ENCODE measurements around the gene PIP5K1A. TPM values are rescaled to one million over a fixed set of nuclear protein-coding genes. Genes with fewer than 3 reads are reported as not detected.
"Not testable (repeated sequence)": the region's sequence is repeated elsewhere in the genome, so short reads cannot be mapped to it uniquely, and the experiment has no call there.

Gene PIP5K1A
- total RNA-seq, 1 donor from 2014 or later: 79.4 TPM

GRCh38 chr1:151196292-151196800 is 2.0 kb upstream of the PIP5K1A start:
- peaks cover 10% of the 10 kb centered on the region for H3K4me1 Mint-ChIP-seq (ENCODE audit: low read depth, unreplicated experiment)
- no peak overlapping the region for H3K27ac Mint-ChIP-seq (ENCODE audit: unreplicated experiment)
- peaks cover 10% of the 10 kb centered on the region for H3K27me3 Mint-ChIP-seq (ENCODE audit: unreplicated experiment)
- TF ChIP-seq CTCF (IDR thresholded peaks at IDR 0.05; ENCODE audit: partially characterized antibody, unreplicated experiment): peak; percentile 14
- H3K36me3 Mint-ChIP-seq (ENCODE audit: unreplicated experiment): no peaks in the 10 kb centered on the region
- no peak overlapping the region for H3K4me3 Mint-ChIP-seq (ENCODE audit: unreplicated experiment)
- peaks cover 3% of the 10 kb centered on the region for H3K9me3 Mint-ChIP-seq (ENCODE audit: unreplicated experiment)
- no peak for DNase-seq

GRCh38 chr1:151197863-151198253 is 494 bp upstream of the PIP5K1A start:
- peak overlapping the region; percentile 96 for H3K27ac Mint-ChIP-seq (ENCODE audit: unreplicated experiment)
- H3K9me3 Mint-ChIP-seq (ENCODE audit: unreplicated experiment): peaks cover 3% of the 10 kb centered on the region
- peaks cover 11% of the 10 kb centered on the region for H3K27me3 Mint-ChIP-seq (ENCODE audit: unreplicated experiment)
- H3K4me1 Mint-ChIP-seq (ENCODE audit: low read depth, unreplicated experiment): peaks cover 10% of the 10 kb centered on the region
- DNase-seq: no peak
- H3K36me3 Mint-ChIP-seq (ENCODE audit: unreplicated experiment): no peaks in the 10 kb centered on the region
- peak overlapping the region; percentile 98 for H3K4me3 Mint-ChIP-seq (ENCODE audit: unreplicated experiment)
- TF ChIP-seq CTCF (IDR thresholded peaks at IDR 0.05; ENCODE audit: partially characterized antibody, unreplicated experiment): no peak

- H3K4me3 Mint-ChIP-seq (ENCODE audit: unreplicated experiment): peak overlapping the region; percentile 98
- H3K27me3 Mint-ChIP-seq (ENCODE audit: unreplicated experiment): peaks cover 11% of the 10 kb centered on the region
- H3K36me3 Mint-ChIP-seq (ENCODE audit: unreplicated experiment): no peaks in the 10 kb centered on the region
- no peak for DNase-seq
- H3K27ac Mint-ChIP-seq (ENCODE audit: unreplicated experiment): peak overlapping the region; percentile 96
- peaks cover 10% of the 10 kb centered on the region for H3K4me1 Mint-ChIP-seq (ENCODE audit: low read depth, unreplicated experiment)
- no peak for TF ChIP-seq CTCF (IDR thresholded peaks at IDR 0.05; ENCODE audit: partially characterized antibody, unreplicated experiment)
- H3K9me3 Mint-ChIP-seq (ENCODE audit: unreplicated experiment): peaks cover 3% of the 10 kb centered on the region
These were observed 1.7 kb downstream of the PIP5K1A start for GRCh38 chr1:151199873-151200581.

GRCh38 chr1:151205381-151205965 is 7.1 kb downstream of the PIP5K1A start:
- H3K27ac Mint-ChIP-seq (ENCODE audit: unreplicated experiment); H3K27me3 Mint-ChIP-seq (ENCODE audit: unreplicated experiment); H3K36me3 Mint-ChIP-seq (ENCODE audit: unreplicated experiment); DNase-seq; H3K4me3 Mint-ChIP-seq (ENCODE audit: unreplicated experiment); H3K9me3 Mint-ChIP-seq (ENCODE audit: unreplicated experiment); H3K4me1 Mint-ChIP-seq (ENCODE audit: low read depth, unreplicated experiment): not testable (repeated sequence)

GRCh38 chr1:151210830-151211229 is 12.5 kb downstream of the PIP5K1A start:
- TF ChIP-seq CTCF (IDR thresholded peaks at IDR 0.05; ENCODE audit: partially characterized antibody, unreplicated experiment): no peak
- no peak for DNase-seq
- Mint-ChIP-seq H3K4me3 (ENCODE audit: unreplicated experiment) (no peak overlapping the region), H3K36me3 (ENCODE audit: unreplicated experiment) (peaks cover 4% of the 10 kb centered on the region), H3K27me3 (ENCODE audit: unreplicated experiment) (peaks cover 4% of the 10 kb centered on the region), H3K9me3 (ENCODE audit: unreplicated experiment) (peaks cover 2% of the 10 kb centered on the region), H3K4me1 (ENCODE audit: low read depth, unreplicated experiment) (no peaks in the 10 kb centered on the region), H3K27ac (ENCODE audit: unreplicated experiment) (no peak overlapping the region)

Data from glutamatergic neuron (in vitro differentiated cells).